Measurements from ENCODE around the gene CC2D1B. TPM values are rescaled to one million over a fixed set of nuclear protein-coding genes. Genes with fewer than 3 reads are reported as not detected.

Gene CC2D1B
- total RNA-seq, 1 donor from 2014 or later, result 13.0 TPM

DNA sequence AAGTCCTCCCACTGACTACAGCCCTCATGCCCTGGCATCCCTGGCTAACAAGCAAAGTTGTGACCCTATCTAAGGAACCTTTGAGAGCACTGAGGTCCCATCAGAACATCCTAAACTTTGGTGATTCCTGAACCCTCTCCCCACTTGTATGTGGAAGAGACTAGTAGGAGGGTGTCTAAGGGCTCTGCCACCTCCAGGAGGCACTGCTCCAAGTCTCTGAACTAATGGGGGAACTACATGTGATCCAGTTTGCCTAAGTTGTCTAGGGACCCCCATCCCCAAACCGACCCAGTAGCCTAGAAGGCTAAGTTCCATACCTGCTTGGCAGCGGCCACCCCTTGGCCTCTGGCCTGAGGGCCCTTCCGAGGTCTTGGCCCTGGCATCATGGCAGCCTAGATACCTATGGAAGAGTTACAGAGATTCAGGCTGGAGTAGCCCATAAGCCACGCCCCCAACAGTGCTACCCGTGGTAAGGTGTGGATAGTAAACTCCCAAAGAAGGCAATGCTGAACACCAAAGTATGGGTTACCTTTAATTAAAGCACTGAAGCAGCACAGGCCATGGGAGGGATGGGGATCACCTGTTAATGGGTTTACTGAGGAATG is 1.7 kb downstream of the CC2D1B start:
- intact Hi-C loops (cut with micrococcal nuclease), result no loop called here
- ATAC-seq (no peak), DNase-seq (no peak)

DNA sequence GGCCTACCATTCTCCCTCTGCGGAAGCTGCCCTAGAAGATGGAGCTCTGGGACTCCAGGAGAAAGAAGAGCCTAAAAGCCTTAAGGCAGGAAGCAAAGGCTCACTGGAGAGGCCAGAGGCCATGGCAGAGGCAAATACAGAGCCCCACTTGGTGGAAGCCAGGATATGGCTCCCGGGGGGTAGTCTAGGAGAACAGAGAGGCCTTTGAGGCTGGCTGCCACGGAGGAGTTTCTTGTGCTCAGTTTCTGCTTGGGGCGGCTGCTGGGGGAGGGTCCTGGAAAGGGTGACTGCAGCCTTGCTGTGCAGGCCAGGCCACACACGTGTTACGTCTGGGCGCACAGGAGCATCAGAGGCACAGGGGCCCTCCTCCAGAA is 5.4 kb downstream of the CC2D1B start:
- DNase-seq, result no peak
- ATAC-seq, result no peak
- intact Hi-C loops (cut with micrococcal nuclease), result no loop called here

DNA sequence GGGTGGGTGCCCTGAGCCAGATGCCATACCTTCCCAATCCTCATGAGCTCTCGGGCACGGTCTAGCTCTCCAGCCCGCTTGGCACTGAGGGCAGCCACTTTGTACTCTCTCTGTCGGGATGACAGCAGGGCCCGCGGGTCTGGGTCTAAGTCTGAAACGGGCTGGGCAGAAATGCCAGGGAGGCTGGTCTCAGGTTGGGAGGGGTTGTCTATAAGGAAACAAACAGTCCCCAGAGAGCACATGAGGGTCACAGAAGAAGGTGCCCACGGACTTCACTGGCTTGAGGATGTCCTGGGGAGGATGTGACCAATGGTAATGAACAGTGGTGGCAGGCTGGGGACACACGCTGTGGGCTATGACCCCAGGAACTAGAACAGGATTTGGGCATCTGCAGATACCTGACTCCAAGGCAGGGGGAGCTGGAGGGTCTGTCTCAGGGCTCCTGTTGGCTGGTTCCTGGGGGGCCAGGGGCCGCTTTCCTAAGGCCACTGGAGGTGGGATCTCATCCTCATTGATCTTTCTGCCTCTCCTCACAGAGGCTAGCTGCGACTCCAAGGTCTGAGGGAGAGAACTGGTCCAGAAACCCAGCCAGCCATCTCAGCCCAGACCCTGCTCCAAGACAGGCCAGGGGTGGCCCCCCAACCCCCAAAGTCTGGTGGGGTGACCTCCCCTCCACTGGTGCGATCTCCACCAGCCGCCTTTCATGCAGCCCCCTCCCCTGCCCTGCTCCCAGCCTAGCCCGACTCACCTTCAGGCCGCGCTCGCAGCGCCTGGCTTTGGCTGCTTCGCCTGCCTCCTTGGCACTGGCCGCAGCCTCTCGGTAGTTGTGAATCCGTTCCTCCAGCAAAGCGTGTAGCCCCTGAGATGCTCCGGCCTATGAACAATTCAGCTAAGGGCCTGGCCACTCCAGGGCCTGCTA is 6.1 kb downstream of the CC2D1B start:
- DNase-seq (no peak), ATAC-seq (no peak)
- intact Hi-C loops (cut with micrococcal nuclease), result no loop called here

GRCh38 chr1:52358851-52359497 is 7.0 kb downstream of the CC2D1B start:
- intact Hi-C loops (cut with micrococcal nuclease), result no loop called here
- ATAC-seq (no peak), DNase-seq (no peak)

- intact Hi-C loops (cut with micrococcal nuclease), result no loop called here
- DNase-seq (no peak), ATAC-seq (no peak)
Measured at GRCh38 chr1:52357397-52357796, 8.6 kb downstream of the CC2D1B start.

DNA sequence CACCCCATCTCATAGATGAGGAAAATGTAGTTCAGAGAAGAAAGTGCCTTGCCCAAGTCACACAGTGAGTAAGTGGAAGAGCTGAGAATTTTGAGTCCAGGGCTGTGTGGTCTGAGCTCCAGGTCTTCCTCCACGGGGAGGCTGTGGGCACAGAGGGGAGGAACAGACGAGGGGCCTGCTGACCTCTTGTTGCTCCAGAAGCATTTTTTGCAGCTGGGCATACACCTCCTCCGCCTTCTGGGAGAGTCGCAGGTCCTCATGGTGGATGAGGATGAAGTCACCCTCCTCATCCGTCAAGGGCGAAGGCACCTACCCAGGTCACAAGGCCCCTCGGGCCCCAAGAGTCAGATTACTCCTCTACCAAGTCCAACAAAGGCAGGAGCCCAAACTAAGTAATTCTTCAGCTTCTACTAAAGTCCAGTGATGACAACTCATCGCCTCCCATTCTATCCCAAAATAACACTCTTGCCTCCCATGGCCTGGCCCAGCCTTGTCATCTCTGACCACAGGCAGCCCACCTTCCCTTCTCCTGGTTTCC is 9.1 kb downstream of the CC2D1B start:
- intact Hi-C loops (cut with micrococcal nuclease), result no loop called here
- DNase-seq (no peak), ATAC-seq (no peak)

- ATAC-seq (no peak), DNase-seq (no peak)
- intact Hi-C loops (cut with micrococcal nuclease), result no loop called here
Measured at GRCh38 chr1:52355847-52356505, 10.0 kb downstream of the CC2D1B start.

- no peak for ATAC-seq
Measured at GRCh38 chr1:52355436-52355835, 10.6 kb downstream of the CC2D1B start.

DNA sequence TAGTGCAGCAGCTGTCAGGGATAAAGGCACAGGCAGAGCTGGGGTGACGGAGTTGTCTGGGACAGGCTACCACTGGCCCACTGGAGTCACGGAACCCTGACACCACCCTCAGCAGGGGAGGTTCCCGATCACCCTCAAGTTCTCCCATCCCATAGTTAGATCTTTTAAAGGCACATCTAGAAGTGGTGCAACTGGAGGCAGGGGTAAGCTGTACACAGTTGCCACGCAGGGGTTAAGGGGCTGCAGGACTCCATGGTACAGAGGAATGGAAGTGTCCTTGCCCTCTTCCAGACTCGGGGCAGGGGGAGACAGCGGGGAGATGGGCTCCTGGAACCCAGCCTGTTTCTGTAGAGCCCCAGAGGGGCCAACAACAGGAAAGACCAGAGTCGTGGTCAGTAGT is 13.3 kb downstream of the CC2D1B start:
- intact Hi-C loops (cut with micrococcal nuclease), result no loop called here
- ATAC-seq, result no peak
- DNase-seq, result no peak

More at GRCh38 chr1:52355436-52355835, 10.6 kb downstream of the CC2D1B start:
- DNase-seq, result no peak
- intact Hi-C loops (cut with micrococcal nuclease), result no loop called here

- DNase-seq (no peak), ATAC-seq (peak; percentile 61)
- intact Hi-C loops (cut with micrococcal nuclease), result no loop called here
Measured at GRCh38 chr1:52348704-52349300, 17.2 kb downstream of the CC2D1B start.

GRCh38 chr1:52346653-52347052 is 19.4 kb downstream of the CC2D1B start:
- intact Hi-C loops (cut with micrococcal nuclease), result no loop called here
- no peak for ATAC-seq
- DNase-seq, result no peak

DNA sequence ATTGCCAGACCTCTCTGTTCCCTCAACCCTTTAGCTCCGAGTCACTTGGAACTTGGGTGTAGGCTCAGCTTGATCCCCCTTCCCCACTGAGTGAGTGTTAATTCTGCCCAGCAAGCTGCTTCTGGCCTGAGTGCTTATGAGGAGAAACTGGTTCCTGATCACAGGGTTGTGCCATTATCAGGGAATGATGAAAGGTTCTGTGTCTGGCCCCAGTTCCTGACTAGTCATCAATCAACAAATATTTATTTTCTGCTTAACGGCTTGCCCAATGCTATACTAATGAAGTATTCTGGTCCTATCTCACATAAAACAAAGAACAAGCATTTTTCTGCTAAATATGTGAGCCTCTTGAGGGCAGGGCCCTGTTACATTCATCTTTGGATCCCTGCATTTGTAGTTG is 20.8 kb downstream of the CC2D1B start:
- no peak for DNase-seq
- no peak for ATAC-seq
- intact Hi-C loops (cut with micrococcal nuclease), result no loop called here

GRCh38 chr1:52343979-52344378 is 22.0 kb downstream of the CC2D1B start:
- DNase-seq, result no peak

DNA sequence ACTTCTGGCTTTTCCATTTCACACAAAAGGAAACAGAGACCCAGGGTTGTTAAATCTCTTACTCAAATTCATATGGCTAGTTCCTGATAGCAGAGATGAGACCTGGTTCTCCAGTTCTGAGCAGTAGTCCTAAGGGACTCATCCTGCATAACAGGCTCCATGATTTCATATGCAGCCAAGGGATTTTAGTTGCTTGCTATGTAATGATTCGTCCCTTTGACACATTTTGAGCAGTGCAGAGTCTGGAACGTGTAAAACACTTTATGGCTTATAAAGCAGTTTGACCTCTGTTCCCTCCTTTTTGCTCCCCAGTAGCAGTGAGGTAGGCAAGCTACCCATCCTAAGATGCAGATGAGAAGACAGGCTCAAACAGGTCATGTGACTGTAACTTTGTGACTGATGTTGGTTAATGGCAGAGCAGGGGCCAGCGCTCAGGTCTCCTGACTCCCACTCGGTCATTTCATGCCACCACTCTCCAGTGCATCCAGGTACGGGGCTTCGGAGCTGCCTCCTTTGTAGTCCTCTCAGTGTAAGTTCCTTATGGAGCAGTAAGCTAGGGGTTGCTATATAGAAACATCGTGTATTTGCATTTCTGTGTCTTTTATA is 24.2 kb downstream of the CC2D1B start:
- intact Hi-C loops (cut with micrococcal nuclease), result no loop called here
- DNase-seq, result no peak
- ATAC-seq, result no peak

More at GRCh38 chr1:52343979-52344378, 22.0 kb downstream of the CC2D1B start:
- intact Hi-C loops (cut with micrococcal nuclease), result no loop called here
- ATAC-seq, result no peak

DNA sequence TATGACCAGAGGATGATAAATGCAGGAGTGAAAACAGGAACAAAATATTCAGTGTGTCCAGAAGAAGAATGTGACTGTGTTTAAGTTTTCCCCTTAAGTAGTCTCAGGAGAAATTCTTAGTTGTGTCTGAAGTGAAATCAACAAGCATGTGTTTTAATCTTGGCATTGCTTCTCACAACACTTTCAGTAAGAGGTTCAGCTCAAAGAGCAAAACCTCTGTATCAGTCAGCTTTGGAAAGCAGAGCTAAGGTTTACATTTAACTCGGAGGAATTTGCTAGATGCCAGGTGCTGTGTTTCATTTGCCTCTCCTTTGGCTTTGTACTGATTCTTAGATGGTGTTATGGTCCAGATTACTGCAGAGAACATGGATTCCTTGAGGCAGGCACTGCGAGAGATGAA is 28.6 kb downstream of the CC2D1B start:
- no peak for DNase-seq
- ATAC-seq, result no peak
- intact Hi-C loops (cut with micrococcal nuclease), result no loop called here

DNA sequence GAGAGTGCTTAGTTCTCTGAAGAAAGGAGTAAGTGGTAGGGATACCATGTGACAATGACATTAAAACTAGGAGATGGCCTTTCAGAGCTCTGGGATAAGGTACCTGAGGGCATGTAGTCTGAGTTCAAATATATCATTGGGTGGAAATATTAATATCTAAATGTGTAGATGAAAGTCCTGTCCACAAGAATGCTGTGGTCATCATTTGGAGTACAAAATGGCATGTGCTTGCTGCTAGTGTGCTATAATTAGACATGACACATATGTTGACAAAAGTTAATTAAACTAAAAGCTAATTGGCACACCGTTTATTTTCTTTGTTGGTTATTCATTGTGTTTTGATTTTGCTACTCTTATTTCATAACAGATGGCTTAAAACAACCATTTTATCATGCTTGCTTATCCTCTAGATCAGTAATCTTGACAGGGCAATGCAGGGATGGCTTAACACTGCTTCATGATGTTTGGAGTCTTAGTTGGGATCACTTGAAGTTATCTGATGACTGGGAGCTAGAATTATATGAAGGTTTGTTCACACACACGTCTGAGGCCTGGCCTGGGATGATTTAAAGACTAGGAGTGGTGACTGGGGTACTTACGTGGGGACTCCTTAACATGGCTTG is 31.0 kb downstream of the CC2D1B start:
- ATAC-seq, result no peak
- intact Hi-C loops (cut with micrococcal nuclease), result no loop called here
- DNase-seq, result no peak

- intact Hi-C loops (cut with micrococcal nuclease), result no loop called here
- ATAC-seq, result no peak
Measured at GRCh38 chr1:52332411-52332810, 33.6 kb downstream of the CC2D1B start.

DNA sequence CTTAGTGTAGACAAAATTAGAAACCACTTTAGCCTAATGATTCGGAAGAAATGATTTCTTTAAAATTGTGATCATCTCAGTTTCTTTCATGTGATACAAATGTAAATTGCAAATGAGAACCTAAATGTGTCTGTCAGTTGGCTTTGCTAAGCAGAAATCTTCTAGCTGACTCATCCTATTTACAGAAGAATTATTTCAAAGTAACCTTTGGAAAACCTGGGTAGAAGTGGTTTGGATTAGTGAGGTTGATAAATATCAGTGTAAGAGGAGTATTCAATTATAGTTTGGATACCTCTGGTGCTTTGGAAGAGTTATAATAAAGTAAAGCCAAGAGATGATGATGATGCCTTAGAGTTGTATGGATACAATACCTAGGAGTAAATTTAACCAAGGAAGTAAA is 37.4 kb downstream of the CC2D1B start:
- ATAC-seq, result no peak
- intact Hi-C loops (cut with micrococcal nuclease), result no loop called here
- DNase-seq, result no peak

More at GRCh38 chr1:52332411-52332810, 33.6 kb downstream of the CC2D1B start:
- DNase-seq, result no peak
